Mucosa of rectum (tissue), 2 donors: Measurements from ENCODE around the gene ADAM15.

Experiments used
- H3K27ac ChIP-seq, 2 donors: one replicate each; pipeline ENCODE4 v1.7.0; 2013; ENCODE audit warnings: inconsistent platforms in 2 of 2, low read depth in 2 of 2, low read length in 2 of 2
- H3K27me3 ChIP-seq, 2 donors: one replicate each; pipeline ENCODE4 v1.7.0; 2013; ENCODE audit warnings: low read length in 2 of 2; ENCODE audit not compliant: control insufficient read depth in 2 of 2, insufficient read depth in 2 of 2
- H3K36me3 ChIP-seq, 2 donors: one replicate each; pipeline ENCODE4 v1.7.0; 2013; ENCODE audit warnings: low read length in 2 of 2; ENCODE audit not compliant: control insufficient read depth in 2 of 2, insufficient read depth in 2 of 2
- H3K4me1 ChIP-seq, 2 donors: one replicate each; pipeline ENCODE4 v1.7.0; 2013; ENCODE audit warnings: low read length in 2 of 2, mild to moderate bottlenecking in 1 of 2; ENCODE audit not compliant: control insufficient read depth in 2 of 2, insufficient read depth in 2 of 2
- H3K4me3 ChIP-seq, 2 donors: one replicate each; pipeline ENCODE4 v1.7.0; 2013; ENCODE audit warnings: low read length in 2 of 2
- H3K9ac ChIP-seq, 2 donors: one replicate each; pipeline ENCODE4 v1.7.0; 2013; ENCODE audit warnings: low read length in 2 of 2, low read depth in 1 of 2, mild to moderate bottlenecking in 1 of 2
- H3K9me3 ChIP-seq, 2 donors: one replicate each; pipeline ENCODE4 v1.7.0; 2013; ENCODE audit warnings: low read length in 2 of 2; ENCODE audit not compliant: control insufficient read depth in 2 of 2
- donor health status: healthy.
- donor health status: Normal muscosa, but diverticular disease.

Gene ADAM15

DNA sequence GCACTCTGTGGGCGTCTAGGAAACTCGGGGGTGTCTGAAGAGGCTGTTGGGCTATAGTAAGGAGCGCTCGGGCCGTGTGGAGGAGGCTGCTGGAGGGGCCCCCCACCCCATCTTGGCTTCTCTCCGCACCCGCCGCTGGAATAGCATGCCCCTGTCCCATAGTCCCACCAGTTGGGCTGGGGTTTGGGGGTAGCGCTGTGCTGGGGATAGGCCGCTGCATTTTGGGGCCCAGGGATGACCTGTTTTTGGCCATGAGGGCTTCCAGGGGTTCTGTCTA, 28.0 kb downstream of the ADAM15 start:
- peaks cover 13 to 22% of the 10 kb centered on the region in 2 donors for H3K27me3 ChIP-seq
- H3K27ac ChIP-seq = no peak overlapping the region
- peak overlapping the region; percentile 24 to 90 for H3K9ac ChIP-seq
- H3K9me3 ChIP-seq = no peaks in the 10 kb centered on the region
- peak overlapping the region; percentile 64 to 73 for H3K4me3 ChIP-seq
- no peaks in the 10 kb centered on the region for H3K36me3 ChIP-seq
- peaks cover 39 to 56% of the 10 kb centered on the region in 2 donors for H3K4me1 ChIP-seq

DNA sequence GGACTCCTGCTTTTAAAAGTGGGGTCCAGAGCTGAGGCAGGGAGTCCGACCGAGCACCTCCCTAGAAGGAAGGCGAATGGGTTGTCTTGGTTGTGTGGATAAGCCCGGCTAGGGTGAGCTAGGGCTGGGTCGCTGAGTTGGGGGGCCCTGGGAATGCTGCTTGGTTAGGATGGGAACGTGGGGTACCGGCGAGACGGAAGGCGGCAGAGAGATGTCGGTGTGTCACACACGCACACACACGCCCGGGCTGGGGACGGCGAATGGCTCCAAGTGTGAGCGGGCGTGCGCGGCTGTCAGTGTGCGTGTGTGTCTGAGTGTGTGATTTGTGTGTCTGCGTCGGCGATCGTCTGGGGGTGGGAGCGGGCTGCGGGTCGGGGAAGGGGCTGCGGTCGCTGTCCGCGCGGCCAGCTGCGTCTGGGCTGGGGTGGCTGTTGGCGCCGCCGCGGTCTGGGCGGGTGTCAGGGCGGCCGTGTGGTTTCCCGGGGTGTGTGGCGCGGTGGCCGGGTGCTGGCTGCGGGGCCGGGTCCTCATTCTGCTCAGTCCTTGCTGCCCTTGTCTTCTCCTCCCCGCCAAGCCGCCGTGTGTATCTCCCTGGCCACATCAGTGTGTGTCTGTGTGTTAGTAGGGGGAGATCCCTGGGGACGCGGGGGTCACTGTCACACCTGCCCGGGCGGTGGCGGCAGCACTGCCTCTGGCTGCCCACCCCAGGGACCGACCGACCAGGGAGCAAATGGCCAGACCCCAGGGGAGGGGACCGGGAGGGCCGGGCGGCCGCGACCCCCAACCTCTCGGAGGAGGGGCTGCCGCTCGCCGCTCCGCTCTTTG, 28.6 kb downstream of the ADAM15 start:
- H3K27me3 ChIP-seq = peaks cover 13 to 23% of the 10 kb centered on the region in 2 donors
- peak overlapping the region; percentile 64 to 73 for H3K4me3 ChIP-seq
- no peak overlapping the region for H3K27ac ChIP-seq
- H3K4me1 ChIP-seq = peaks cover 44 to 61% of the 10 kb centered on the region in 2 donors
- H3K9ac ChIP-seq = peak overlapping the region; percentile 24 to 90
- H3K9me3 ChIP-seq = no peaks in the 10 kb centered on the region
- H3K36me3 ChIP-seq = no peaks in the 10 kb centered on the region

DNA sequence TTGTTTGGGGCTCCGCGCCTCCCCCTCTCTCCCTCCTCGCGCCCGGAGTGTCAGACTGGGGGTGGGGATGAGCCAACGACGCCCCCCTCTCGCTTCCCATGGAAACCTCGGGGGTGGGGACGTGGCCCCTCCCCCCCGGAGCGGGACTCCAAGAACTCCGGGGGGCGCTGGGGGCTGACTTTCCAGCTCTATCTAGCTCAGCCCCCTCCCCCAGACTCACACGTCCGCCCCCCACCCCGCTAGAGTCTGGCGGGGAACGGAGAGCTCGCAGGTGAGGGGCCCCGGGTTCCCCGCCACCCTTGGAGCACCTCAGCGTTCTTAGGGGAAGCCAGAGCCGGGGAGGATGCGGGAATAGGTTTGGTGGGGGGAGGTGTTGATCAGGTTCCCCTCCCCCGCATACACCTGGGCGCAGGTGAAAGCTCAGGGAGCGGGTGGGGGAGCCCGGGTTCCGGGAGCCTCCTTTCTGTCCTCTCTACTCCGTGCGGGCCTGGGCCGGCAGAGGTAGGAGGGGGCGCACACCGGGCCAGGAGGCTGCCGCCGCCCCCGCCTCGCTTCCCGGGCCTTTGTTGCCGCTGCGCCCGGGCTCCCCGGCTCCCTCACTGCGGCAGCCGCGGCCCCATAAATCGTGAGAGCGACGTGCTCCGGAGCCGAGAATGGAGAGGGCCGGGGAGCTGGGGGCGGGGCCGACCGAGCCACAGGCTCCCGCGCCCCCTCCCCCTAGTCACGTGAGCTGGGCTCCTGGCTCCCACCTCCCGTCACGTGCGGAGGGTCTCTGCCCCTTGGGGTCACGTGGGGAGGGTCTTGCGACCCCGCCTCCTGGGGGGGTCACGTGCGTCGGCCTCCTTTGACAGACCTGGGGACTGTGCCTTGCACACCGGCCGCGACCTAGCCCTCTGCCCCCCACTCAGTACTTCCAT, 29.5 kb downstream of the ADAM15 start:
- peaks cover 46 to 63% of the 10 kb centered on the region in 2 donors for H3K4me1 ChIP-seq
- peak overlapping the region; percentile 67 to 73 for H3K4me3 ChIP-seq
- H3K36me3 ChIP-seq = no peaks in the 10 kb centered on the region
- H3K27ac ChIP-seq = peak overlapping the region in 1 of 2 donors; percentile 28
- H3K9ac ChIP-seq = peak overlapping the region; percentile 52 to 90
- no peaks in the 10 kb centered on the region for H3K9me3 ChIP-seq
- peaks cover 13 to 23% of the 10 kb centered on the region in 2 donors for H3K27me3 ChIP-seq

DNA sequence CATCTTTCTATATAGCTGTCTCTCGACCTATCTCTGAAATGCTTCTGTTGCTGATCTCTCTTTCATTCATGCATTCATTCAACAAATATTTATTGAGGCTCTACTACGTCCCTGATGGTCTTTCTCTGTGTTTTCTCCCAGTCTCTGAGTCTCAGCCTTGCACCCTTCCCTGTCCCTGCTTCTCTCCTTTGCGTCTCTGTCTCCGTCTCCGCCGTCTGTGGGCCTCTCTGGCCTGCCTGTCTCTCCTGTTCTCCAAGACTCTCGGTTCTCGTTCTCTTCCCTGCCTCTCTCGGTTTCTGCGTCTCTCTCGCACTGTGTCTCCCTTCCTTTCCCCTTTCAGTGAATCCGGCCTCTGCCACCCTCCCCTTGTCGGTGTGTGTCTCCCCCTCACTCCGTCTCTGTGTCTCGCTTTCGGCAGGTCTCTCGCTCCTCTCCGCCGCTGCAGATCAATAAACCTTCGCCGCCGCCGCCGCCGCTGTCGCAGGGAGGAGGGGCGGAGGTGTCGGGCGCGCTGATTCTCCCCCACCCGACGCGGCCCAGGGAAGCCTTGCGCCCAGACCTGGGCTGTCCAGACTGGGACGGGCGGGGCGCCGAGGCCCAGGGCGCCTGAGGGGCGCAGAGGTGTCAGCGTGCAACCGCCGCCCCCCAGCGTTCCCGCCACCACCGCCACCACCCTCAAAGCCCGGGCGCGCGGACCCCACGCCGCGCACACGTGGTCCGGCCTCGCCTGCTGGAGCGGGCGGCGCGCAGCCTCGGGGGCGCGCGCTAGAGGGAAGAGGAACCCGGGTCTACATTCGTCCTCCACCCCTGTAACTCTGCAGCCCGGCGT, 30.6 kb downstream of the ADAM15 start:
- peaks cover 13 to 23% of the 10 kb centered on the region in 2 donors for H3K27me3 ChIP-seq
- H3K9ac ChIP-seq = peak overlapping the region; percentile 52 to 90
- no peaks in the 10 kb centered on the region for H3K9me3 ChIP-seq
- peaks cover 52 to 70% of the 10 kb centered on the region in 2 donors for H3K4me1 ChIP-seq
- peak overlapping the region; percentile 93 to 96 for H3K27ac ChIP-seq
- peak overlapping the region; percentile 57 to 67 for H3K4me3 ChIP-seq
- no peaks in the 10 kb centered on the region for H3K36me3 ChIP-seq

DNA sequence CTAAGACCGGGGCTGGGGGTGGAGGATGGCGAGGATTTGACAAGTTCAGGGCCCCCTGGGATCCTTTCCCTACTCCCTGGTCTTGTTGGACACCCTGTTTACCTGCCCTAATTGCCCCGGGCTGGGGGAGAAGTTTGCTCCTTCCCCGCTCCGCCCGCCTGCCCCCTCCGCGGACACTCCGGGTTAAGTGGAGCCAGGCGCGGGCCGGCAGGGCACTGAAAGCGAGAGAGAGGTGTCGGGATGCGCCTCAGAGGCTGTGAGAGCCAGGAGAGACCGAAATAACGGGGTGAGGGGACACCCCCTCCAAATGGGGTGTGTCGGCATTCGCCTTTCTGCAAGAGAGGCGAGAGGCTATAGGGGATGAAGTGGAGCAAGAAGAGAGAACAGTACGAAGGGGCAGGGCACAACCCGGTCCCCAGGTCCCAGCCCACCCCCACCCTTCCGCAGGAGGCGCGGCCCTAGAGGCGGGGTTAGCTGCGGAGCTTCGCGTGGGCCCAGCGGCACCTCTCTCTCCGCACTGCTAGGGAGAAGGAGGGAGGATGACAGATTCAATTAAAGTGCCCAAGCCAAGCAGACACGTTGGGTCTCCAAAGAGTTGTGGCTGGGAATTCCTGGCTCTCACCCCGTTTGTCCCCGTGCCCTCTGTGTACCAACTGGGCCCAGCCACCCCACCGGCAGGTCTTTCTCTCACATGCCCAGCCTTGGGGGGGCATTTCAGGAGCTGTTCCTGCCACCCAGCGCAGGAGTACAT, 31.4 kb downstream of the ADAM15 start:
- peaks cover 13 to 23% of the 10 kb centered on the region in 2 donors for H3K27me3 ChIP-seq
- H3K9me3 ChIP-seq = no peaks in the 10 kb centered on the region
- H3K36me3 ChIP-seq = no peaks in the 10 kb centered on the region
- H3K4me1 ChIP-seq = peaks cover 52 to 68% of the 10 kb centered on the region in 2 donors
- peak overlapping the region; percentile 54 to 57 for H3K4me3 ChIP-seq
- H3K27ac ChIP-seq = peak overlapping the region; percentile 93 to 96
- peak overlapping the region; percentile 74 to 90 for H3K9ac ChIP-seq

DNA sequence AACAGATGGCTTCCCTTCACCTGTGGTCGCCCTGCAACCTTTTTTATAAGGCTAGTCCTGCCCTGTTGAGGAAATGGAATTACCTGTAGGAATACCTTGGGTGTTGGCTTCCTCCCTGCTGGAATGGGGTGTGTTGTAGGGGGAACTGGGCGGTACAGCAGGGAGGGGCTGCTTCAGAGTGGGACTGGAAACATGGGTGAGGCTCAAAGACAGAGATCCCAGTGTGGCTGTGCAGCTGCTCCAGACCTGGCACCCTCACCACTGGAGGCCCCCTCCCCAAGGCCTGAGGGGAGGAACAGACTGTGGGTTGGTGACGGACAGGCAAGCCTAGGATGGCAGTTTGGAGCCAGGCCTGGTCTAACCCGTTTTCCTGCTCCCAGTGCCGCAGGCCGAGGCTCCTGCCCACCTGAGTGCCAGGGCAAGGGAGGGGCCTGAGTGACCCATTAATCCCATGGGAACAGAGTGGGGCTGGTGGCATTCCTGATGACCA, 32.0 kb downstream of the ADAM15 start:
- H3K9ac ChIP-seq = peak overlapping the region; percentile 74 to 90
- peak overlapping the region; percentile 93 to 96 for H3K27ac ChIP-seq
- peaks cover 52 to 62% of the 10 kb centered on the region in 2 donors for H3K4me1 ChIP-seq
- no peaks in the 10 kb centered on the region for H3K36me3 ChIP-seq
- no peaks in the 10 kb centered on the region for H3K9me3 ChIP-seq
- peak overlapping the region; percentile 54 to 57 for H3K4me3 ChIP-seq
- peaks cover 13 to 23% of the 10 kb centered on the region in 2 donors for H3K27me3 ChIP-seq

DNA sequence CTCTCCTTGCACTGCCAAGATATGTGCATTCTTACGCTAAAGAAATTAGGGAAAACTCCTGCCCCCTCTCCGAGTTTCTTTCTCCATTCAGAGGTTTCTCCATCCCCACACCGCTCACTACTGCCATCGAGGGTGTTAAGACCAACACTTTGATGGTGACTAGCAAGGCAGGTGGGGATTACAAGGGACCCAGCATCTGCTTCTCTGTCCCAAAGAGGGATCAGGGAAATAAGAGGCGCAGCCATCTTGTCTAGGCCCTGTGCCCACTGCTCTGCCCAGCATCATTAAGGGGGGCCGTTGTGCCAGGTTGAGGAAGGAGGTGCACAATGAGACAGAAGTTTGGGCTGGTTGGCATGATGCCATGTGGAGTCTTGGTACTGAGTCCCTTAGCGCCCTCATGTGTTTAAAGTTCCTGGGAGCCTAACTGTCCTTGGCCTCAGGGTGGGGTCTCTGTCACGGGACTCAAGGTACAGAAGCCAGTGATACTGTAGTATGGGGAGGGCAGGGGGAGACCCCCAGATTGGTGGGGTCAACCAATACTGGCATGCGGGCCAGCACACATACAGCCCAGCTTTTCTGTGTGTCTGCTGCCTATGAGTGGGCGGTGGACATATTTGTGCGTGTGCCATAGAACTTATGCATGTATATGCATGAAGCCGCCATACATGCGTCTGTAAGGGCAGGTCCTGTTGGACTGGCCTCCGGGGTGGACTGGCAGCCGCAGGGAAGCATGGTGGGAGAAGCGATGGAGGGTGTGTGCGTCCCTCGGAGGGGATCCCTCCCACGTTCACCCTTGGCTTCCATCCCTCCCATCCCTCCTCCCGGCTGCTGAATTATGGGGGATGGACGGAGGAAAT, 33.0 kb downstream of the ADAM15 start:
- Histone ChIP-seq H3K36me3 (no peaks in the 10 kb centered on the region), H3K4me1 (peaks cover 52 to 61% of the 10 kb centered on the region in 2 donors), H3K27me3 (peaks cover 13 to 23% of the 10 kb centered on the region in 2 donors), H3K9ac (peak overlapping the region; percentile 90 to 91), H3K27ac (peak overlapping the region; percentile 93 to 96), H3K9me3 (no peaks in the 10 kb centered on the region), H3K4me3 (peak overlapping the region; percentile 79 to 87)

DNA sequence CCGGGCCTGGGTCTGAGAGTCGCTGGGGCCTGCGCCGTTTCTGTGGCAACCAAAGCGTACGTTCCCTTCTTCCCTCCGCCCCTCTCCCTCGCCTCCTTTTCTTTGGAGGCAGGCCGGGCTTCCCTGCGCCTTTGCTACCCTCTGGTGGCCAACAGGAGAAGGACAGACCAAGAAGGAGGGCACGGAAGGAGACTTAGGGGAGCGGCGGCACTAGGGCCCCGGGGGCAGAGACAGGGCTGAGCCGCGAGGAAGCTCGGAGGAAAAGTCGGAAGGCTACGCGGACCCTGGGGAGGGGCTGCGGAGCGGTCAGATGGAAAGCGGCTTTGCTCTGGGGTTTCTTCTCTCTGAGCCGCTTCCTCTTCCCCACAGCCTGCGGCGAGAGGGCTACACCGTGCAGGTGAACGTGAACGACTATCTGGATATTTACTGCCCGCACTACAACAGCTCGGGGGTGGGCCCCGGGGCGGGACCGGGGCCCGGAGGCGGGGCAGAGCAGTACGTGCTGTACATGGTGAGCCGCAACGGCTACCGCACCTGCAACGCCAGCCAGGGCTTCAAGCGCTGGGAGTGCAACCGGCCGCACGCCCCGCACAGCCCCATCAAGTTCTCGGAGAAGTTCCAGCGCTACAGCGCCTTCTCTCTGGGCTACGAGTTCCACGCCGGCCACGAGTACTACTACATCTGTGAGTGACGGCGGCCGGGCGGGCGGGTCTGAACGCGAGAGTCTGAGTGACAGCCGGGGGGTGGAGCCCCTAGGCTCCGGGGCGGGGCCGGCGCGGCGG, 33.8 kb downstream of the ADAM15 start:
- peak overlapping the region; percentile 79 to 87 for H3K4me3 ChIP-seq
- no peaks in the 10 kb centered on the region for H3K9me3 ChIP-seq
- H3K9ac ChIP-seq = peak overlapping the region; percentile 90 to 95
- H3K27me3 ChIP-seq = peaks cover 13 to 19% of the 10 kb centered on the region in 2 donors
- peaks cover 51 to 53% of the 10 kb centered on the region in 2 donors for H3K4me1 ChIP-seq
- peak overlapping the region; percentile 93 to 96 for H3K27ac ChIP-seq
- no peaks in the 10 kb centered on the region for H3K36me3 ChIP-seq
